Measurements from ENCODE around the gene CLIC6.

CLIC6 gene

GRCh38 chr21:34715985-34716596, 47.3 kb downstream of the CLIC6 start:
- TF ChIP-seq RAD21 (IDR thresholded peaks at IDR 0.05; ENCODE audit: low read depth) (no peak), TEAD4 (IDR thresholded peaks at IDR 0.05) (no peak), ZBTB7A (IDR thresholded peaks at IDR 0.05; ENCODE audit: low read depth) (no peak), NFIC (IDR thresholded peaks at IDR 0.05) (no peak), MAX (IDR thresholded peaks at IDR 0.05) (no peak), TCF12 (IDR thresholded peaks at IDR 0.05; ENCODE audit: low read depth) (no peak), EGR1 (IDR thresholded peaks at IDR 0.05) (no peak), CREB1 (IDR thresholded peaks at IDR 0.05; ENCODE audit: low read depth) (no peak), EP300 (IDR thresholded peaks at IDR 0.05; ENCODE audit: borderline replicate concordance) (no peak), REST (IDR thresholded peaks at IDR 0.05; ENCODE audit: low read depth) (no peak), FOXM1 (IDR thresholded peaks at IDR 0.05; ENCODE audit: borderline replicate concordance, low read depth) (no peak), TAF1 (IDR thresholded peaks at IDR 0.05; ENCODE audit: low read depth) (no peak), USF1 (IDR thresholded peaks at IDR 0.05) (no peak), YY1 (IDR thresholded peaks at IDR 0.05; ENCODE audit: low read depth) (no peak), CEBPB (IDR thresholded peaks at IDR 0.05) (no peak)

- TF ChIP-seq USF1 (IDR thresholded peaks at IDR 0.05) (no peak), RAD21 (IDR thresholded peaks at IDR 0.05; ENCODE audit: low read depth) (peak; percentile 27; the same call in 1 of the 2 replicates)
Observed at GRCh38 chr21:34722684-34723300, 54.0 kb downstream of the CLIC6 start.

GRCh38 chr21:34724131-34724856, 55.5 kb downstream of the CLIC6 start:
- TF ChIP-seq NFIC (IDR thresholded peaks at IDR 0.05) (no peak), TEAD4 (IDR thresholded peaks at IDR 0.05) (no peak), ZBTB7A (IDR thresholded peaks at IDR 0.05; ENCODE audit: low read depth) (no peak), MAX (IDR thresholded peaks at IDR 0.05) (no peak), YY1 (IDR thresholded peaks at IDR 0.05; ENCODE audit: low read depth) (no peak), CREB1 (IDR thresholded peaks at IDR 0.05; ENCODE audit: low read depth) (no peak), EP300 (IDR thresholded peaks at IDR 0.05; ENCODE audit: borderline replicate concordance) (no peak), USF1 (IDR thresholded peaks at IDR 0.05) (no peak), FOXM1 (IDR thresholded peaks at IDR 0.05; ENCODE audit: borderline replicate concordance, low read depth) (no peak)

- TF ChIP-seq USF1 (IDR thresholded peaks at IDR 0.05) (no peak), RAD21 (IDR thresholded peaks at IDR 0.05; ENCODE audit: low read depth) (no peak), CREB1 (IDR thresholded peaks at IDR 0.05; ENCODE audit: low read depth) (no peak), YY1 (IDR thresholded peaks at IDR 0.05; ENCODE audit: low read depth) (no peak), TEAD4 (IDR thresholded peaks at IDR 0.05) (no peak), CEBPB (IDR thresholded peaks at IDR 0.05) (no peak), TAF1 (IDR thresholded peaks at IDR 0.05; ENCODE audit: low read depth) (no peak), NFIC (IDR thresholded peaks at IDR 0.05) (no peak), ZBTB7A (IDR thresholded peaks at IDR 0.05; ENCODE audit: low read depth) (no peak), REST (IDR thresholded peaks at IDR 0.05; ENCODE audit: low read depth) (no peak), TCF12 (IDR thresholded peaks at IDR 0.05; ENCODE audit: low read depth) (no peak), EGR1 (IDR thresholded peaks at IDR 0.05) (no peak), EP300 (IDR thresholded peaks at IDR 0.05; ENCODE audit: borderline replicate concordance) (no peak), MAX (IDR thresholded peaks at IDR 0.05) (no peak)
Observed at GRCh38 chr21:34724857-34725195, 56.0 kb downstream of the CLIC6 start.
